ENCODE measurements around the gene SLC1A6. TPM values are rescaled to one million over a fixed set of nuclear protein-coding genes. Genes with fewer than 3 reads are reported as not detected.
A peak's percentile ranks its signal among the peaks of the same experiment; 100 is the strongest.

Gene SLC1A6
- total RNA-seq, 1 experiment from 2014 or later, result 2.9 TPM

DNA sequence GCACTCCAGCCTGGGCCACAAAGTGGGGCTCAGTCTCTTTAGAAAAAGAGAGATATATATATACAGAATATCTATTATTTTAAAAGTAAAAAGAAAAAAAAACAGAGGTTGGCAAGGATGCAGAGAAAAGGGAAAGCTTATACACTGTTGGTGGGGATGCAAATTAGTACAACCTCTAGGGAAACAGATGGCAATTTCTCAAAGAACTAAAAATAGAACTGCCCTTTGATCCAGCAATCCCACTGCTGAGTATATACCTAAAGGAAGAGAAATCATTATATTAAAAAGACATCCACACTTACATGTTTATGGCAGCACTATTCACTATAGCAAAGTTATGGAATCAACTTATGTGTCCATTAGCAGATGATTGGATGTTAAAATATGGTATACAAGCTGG, 28.6 kb upstream of the SLC1A6 start:
- H3K4me2 ChIP-seq, result no peak overlapping the region
- no peak overlapping the region for H2AFZ ChIP-seq
- no peaks in the 10 kb centered on the region for H4K20me1 ChIP-seq (ENCODE audit: insufficient read depth)
- POLR2A ChIA-PET (ENCODE audit: unreplicated experiment), result no interaction called here
- no peak overlapping the region for H3K27ac ChIP-seq
- TF ChIP-seq, protein P1, sequence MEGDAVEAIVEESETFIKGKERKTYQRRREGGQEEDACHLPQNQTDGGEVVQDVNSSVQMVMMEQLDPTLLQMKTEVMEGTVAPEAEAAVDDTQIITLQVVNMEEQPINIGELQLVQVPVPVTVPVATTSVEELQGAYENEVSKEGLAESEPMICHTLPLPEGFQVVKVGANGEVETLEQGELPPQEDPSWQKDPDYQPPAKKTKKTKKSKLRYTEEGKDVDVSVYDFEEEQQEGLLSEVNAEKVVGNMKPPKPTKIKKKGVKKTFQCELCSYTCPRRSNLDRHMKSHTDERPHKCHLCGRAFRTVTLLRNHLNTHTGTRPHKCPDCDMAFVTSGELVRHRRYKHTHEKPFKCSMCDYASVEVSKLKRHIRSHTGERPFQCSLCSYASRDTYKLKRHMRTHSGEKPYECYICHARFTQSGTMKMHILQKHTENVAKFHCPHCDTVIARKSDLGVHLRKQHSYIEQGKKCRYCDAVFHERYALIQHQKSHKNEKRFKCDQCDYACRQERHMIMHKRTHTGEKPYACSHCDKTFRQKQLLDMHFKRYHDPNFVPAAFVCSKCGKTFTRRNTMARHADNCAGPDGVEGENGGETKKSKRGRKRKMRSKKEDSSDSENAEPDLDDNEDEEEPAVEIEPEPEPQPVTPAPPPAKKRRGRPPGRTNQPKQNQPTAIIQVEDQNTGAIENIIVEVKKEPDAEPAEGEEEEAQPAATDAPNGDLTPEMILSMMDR (conservative IDR thresholded peaks at IDR 0.05), result no peak
- TF ChIP-seq EZH2 (IDR thresholded peaks at IDR 0.05; ENCODE audit: low read depth), result no peak
- H3K36me3 ChIP-seq (ENCODE audit: low read depth), result no peaks in the 10 kb centered on the region
- H3K4me1 ChIP-seq (replicated peaks; ENCODE audit: insufficient read depth), result no peaks in the 10 kb centered on the region
- 0 out of 2 replicates have a peak, but pooled peaks cover under 1% of the 10 kb centered on the region for H3K27me3 ChIP-seq (ENCODE audit: insufficient read depth, low read depth)
- no peaks in the 10 kb centered on the region for H3K9me2 ChIP-seq (ENCODE audit: insufficient read depth)
- CTCF ChIA-PET, result interaction anchor here (0.7 kb wide), 1 partner anchor 1054 kb away, joined by 5 read pairs; no protein-coding TSS in a partner anchor
- intact Hi-C loops (cut with micrococcal nuclease; ENCODE audit: unreplicated experiment), result no loop called here
- no peaks in the 10 kb centered on the region for H3F3A ChIP-seq (ENCODE audit: insufficient read depth, low read depth)
- BruUV-seq (replicated peaks), result no TSS peak
- H3K9me3 ChIP-seq (ENCODE audit: insufficient read depth, low read depth), result no peaks in the 10 kb centered on the region
- H3K4me3 ChIP-seq, result no peak overlapping the region
- DNase-seq, result no peak
- H3K79me2 ChIP-seq (ENCODE audit: low read depth), result no peaks in the 10 kb centered on the region

DNA sequence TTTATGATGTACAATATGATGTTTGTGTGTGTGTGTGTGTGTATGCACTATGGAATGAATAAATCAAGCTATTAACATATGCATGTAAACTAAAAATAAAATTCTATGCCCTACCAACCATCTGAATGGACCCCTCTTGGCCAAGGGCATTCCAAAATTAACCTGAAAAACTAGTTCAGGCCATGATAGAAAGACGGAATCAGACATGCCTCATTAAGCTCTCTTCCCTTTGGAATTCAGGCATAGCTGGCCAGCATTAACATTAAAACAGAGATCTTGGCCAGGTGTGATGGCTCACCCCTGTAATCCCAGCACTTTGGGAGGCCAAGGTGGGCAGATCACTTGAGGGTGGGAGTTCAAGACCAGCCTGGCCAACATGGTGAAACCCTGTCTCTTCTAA, 18.3 kb upstream of the SLC1A6 start:
- Histone ChIP-seq H4K20me1 (ENCODE audit: insufficient read depth) (no peaks in the 10 kb centered on the region), H3K36me3 (ENCODE audit: low read depth) (no peaks in the 10 kb centered on the region), H2AFZ (no peak overlapping the region), H3K27ac (no peak overlapping the region), H3K9me3 (ENCODE audit: insufficient read depth, low read depth) (0 out of 2 replicates have a peak, but pooled peaks cover 5% of the 10 kb centered on the region), H3K9me2 (ENCODE audit: insufficient read depth) (no peaks in the 10 kb centered on the region), H3F3A (ENCODE audit: insufficient read depth, low read depth) (no peaks in the 10 kb centered on the region), H3K27me3 (ENCODE audit: insufficient read depth, low read depth) (no peaks in the 10 kb centered on the region), H3K79me2 (ENCODE audit: low read depth) (no peaks in the 10 kb centered on the region), H3K4me1 (replicated peaks; ENCODE audit: insufficient read depth) (peaks cover 11% of the 10 kb centered on the region), H3K4me2 (no peak overlapping the region), H3K4me3 (no peak overlapping the region)
- POLR2A ChIA-PET (ENCODE audit: unreplicated experiment), result no interaction called here
- peak in 1 of 2 experiments; percentile 62 for DNase-seq
- CTCF ChIA-PET, result interaction anchor here (1.1 kb wide), 1 partner anchor 103 kb away, joined by 3 read pairs; no protein-coding TSS in a partner anchor
- TF ChIP-seq, protein P1 (conservative IDR thresholded peaks at IDR 0.05), result no peak
- TF ChIP-seq EZH2 (IDR thresholded peaks at IDR 0.05; ENCODE audit: low read depth), result no peak
- intact Hi-C loops (cut with micrococcal nuclease; ENCODE audit: unreplicated experiment), result no loop called here
- no TSS peak for BruUV-seq (replicated peaks)

DNA sequence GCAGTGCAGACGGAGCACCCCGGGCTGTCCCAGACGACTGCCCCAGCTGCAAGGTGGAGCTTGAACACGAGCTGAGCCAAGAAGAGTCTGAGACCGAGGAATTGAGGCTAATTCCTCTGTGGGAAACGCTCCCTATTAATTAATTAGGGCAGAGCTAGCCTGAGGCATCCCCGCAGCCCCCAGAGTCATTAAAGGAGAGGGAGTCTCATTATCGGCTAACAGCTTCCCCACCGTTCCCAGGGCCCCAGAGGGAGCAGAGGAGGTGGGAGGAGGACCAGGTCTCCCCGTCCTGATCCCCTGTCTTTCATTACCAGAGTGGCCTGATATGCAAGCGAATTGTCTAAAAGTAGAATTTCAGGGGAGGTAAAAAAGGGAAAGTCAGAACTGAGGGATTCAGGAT, 13.1 kb upstream of the SLC1A6 start:
- POLR2A ChIA-PET (ENCODE audit: unreplicated experiment), result no interaction called here
- no peak for TF ChIP-seq EZH2 (IDR thresholded peaks at IDR 0.05; ENCODE audit: low read depth)
- TF ChIP-seq, protein P1 (conservative IDR thresholded peaks at IDR 0.05), result no peak
- no TSS peak for BruUV-seq (replicated peaks)

More for the DNA sequence above, 13.1 kb upstream of the SLC1A6 start:
- intact Hi-C loops (cut with micrococcal nuclease; ENCODE audit: unreplicated experiment), result no loop called here
- CTCF ChIA-PET, result no interaction called here
- no peaks in the 10 kb centered on the region for H3K4me1 ChIP-seq (replicated peaks; ENCODE audit: insufficient read depth)
- H3K4me3 ChIP-seq, result no peak overlapping the region
- no peaks in the 10 kb centered on the region for H3F3A ChIP-seq (ENCODE audit: insufficient read depth, low read depth)
- no peak for DNase-seq
- no peak overlapping the region for H2AFZ ChIP-seq
- H3K4me2 ChIP-seq, result no peak overlapping the region
- H3K27ac ChIP-seq, result no peak overlapping the region
- no peaks in the 10 kb centered on the region for H3K9me2 ChIP-seq (ENCODE audit: insufficient read depth)
- H4K20me1 ChIP-seq (ENCODE audit: insufficient read depth), result no peaks in the 10 kb centered on the region
- H3K9me3 ChIP-seq (ENCODE audit: insufficient read depth, low read depth), result 0 out of 2 replicates have a peak, but pooled peaks cover 5% of the 10 kb centered on the region
- no peaks in the 10 kb centered on the region for H3K27me3 ChIP-seq (ENCODE audit: insufficient read depth, low read depth)
- no peaks in the 10 kb centered on the region for H3K79me2 ChIP-seq (ENCODE audit: low read depth)
- no peaks in the 10 kb centered on the region for H3K36me3 ChIP-seq (ENCODE audit: low read depth)

Data from PC-9 (cell line).